NCI-H1417 treated with DMSO at 0.1 percent for 48 hours (cell line): ENCODE results near the gene EXD3.
"Not testable (repeated sequence)": the region's sequence is repeated elsewhere in the genome, so short reads cannot be mapped to it uniquely, and the experiment has no call there.

Experiments
- DNase-seq: peaks from one replicate; lab custom pipeline; 2025; lab: John Stamatoyannopoulos, UW

The EXD3 gene

GRCh38 chr9:137379761-137380161, 43.2 kb downstream of the EXD3 start:
- no peak for DNase-seq

GRCh38 chr9:137378688-137379410, 44.1 kb downstream of the EXD3 start:
- DNase-seq, result not testable (repeated sequence)

- DNase-seq, result no peak
Measured at GRCh38 chr9:137376386-137376785, 46.6 kb downstream of the EXD3 start.

GRCh38 chr9:137375321-137376058, 47.5 kb downstream of the EXD3 start:
- no peak for DNase-seq

- no peak for DNase-seq
Measured at GRCh38 chr9:137374131-137374845, 48.7 kb downstream of the EXD3 start.

GRCh38 chr9:137373611-137373980, 49.4 kb downstream of the EXD3 start:
- DNase-seq, result no peak

- DNase-seq, result no peak
Measured at GRCh38 chr9:137372693-137373610, 50.0 kb downstream of the EXD3 start.

- DNase-seq, result no peak
Measured at GRCh38 chr9:137371946-137372651, 50.9 kb downstream of the EXD3 start.

- no peak for DNase-seq
Measured at GRCh38 chr9:137371521-137371941, 51.4 kb downstream of the EXD3 start.

GRCh38 chr9:137370865-137371520, 52.0 kb downstream of the EXD3 start:
- DNase-seq, result no peak

GRCh38 chr9:137369911-137370764, 52.8 kb downstream of the EXD3 start:
- DNase-seq, result no peak

GRCh38 chr9:137369061-137369787, 53.7 kb downstream of the EXD3 start:
- DNase-seq, result no peak

GRCh38 chr9:137368431-137369035, 54.4 kb downstream of the EXD3 start:
- no peak for DNase-seq

GRCh38 chr9:137367506-137368430, 55.2 kb downstream of the EXD3 start:
- no peak for DNase-seq

- DNase-seq, result no peak
Measured at GRCh38 chr9:137366891-137367381, 56.0 kb downstream of the EXD3 start.

GRCh38 chr9:137366445-137366810, 56.5 kb downstream of the EXD3 start:
- DNase-seq, result no peak
